ENCODE measurements around the gene ATP6V0B.

- TF ChIP-seq CTCF (IDR thresholded peaks at IDR 0.05): no peak
- no peak for TF ChIP-seq POLR2A (IDR thresholded peaks at IDR 0.05)
Observed at GRCh38 chr1:43980255-43981134, 5.7 kb downstream of the ATP6V0B start.

Data from heart left ventricle (tissue), 13 donors.